SK-N-SH treated with all-trans-retinoic acid at 6 μM for 48 hours (cell line): ENCODE measurements around the gene SMIM5.

Source experiments
- RARB ChIP-seq: fragments of 250-450 bp; sonication (Bioruptor Pico); IDR thresholded peaks from 2 replicates; pipeline ENCODE4 v1.8.0; 2021; ENCODE audit warnings: mild to moderate bottlenecking, moderate library complexity
- TCF4 ChIP-seq: fragments of 250-450 bp; sonication (Bioruptor Pico); IDR thresholded peaks from 2 replicates; pipeline ENCODE4 v1.8.0; 2021; ENCODE audit warnings: mild to moderate bottlenecking, moderate library complexity, borderline replicate concordance
- ZC3H10 ChIP-seq: fragments of 250-450 bp; sonication (Bioruptor Pico); IDR thresholded peaks from 2 replicates; pipeline ENCODE4 v1.5.1; 2021; ENCODE audit warnings: mild to moderate bottlenecking, moderate library complexity
- ZFP3 ChIP-seq: fragments of 250-450 bp; sonication (Bioruptor Pico); IDR thresholded peaks from 2 replicates; pipeline ENCODE4 v1.5.0; 2020; ENCODE audit warnings: mild to moderate bottlenecking, moderate library complexity
- TF ChIP-seq, protein P1 (sequence below): fragments of 250-450 bp; sonication (Bioruptor Pico); IDR thresholded peaks from 2 replicates; pipeline ENCODE4 v1.8.0; 2020; ENCODE audit warnings: mild to moderate bottlenecking, moderate library complexity, borderline replicate concordance

DNA sequence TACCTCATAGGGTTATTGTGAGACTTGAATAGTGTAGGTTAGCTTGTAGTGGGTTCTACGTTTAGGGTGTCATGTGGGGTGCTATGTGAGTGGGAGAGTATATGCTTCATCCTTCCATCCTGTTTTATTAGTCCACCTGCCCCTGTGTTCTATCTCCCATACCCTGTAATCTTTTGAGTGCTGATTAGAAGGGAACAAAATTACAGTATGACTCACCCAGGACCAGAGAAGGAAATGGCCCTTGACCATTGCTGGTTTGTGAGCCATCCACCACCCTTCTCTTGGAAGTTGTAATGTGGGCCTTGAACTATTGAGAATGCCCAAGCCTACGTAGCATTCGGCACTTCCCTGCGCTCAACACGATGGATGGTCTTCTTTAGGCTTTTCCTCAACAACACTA is 51.0 kb downstream of the SMIM5 start:
- TF ChIP-seq ZFP3 (CRISPR knock-in tag) = no peak
- TF ChIP-seq ZC3H10 (CRISPR knock-in tag) = no peak
- TF ChIP-seq, protein P1, sequence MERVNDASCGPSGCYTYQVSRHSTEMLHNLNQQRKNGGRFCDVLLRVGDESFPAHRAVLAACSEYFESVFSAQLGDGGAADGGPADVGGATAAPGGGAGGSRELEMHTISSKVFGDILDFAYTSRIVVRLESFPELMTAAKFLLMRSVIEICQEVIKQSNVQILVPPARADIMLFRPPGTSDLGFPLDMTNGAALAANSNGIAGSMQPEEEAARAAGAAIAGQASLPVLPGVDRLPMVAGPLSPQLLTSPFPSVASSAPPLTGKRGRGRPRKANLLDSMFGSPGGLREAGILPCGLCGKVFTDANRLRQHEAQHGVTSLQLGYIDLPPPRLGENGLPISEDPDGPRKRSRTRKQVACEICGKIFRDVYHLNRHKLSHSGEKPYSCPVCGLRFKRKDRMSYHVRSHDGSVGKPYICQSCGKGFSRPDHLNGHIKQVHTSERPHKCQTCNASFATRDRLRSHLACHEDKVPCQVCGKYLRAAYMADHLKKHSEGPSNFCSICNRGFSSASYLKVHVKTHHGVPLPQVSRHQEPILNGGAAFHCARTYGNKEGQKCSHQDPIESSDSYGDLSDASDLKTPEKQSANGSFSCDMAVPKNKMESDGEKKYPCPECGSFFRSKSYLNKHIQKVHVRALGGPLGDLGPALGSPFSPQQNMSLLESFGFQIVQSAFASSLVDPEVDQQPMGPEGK (CRISPR knock-in tag) = no peak
- no peak for TF ChIP-seq TCF4 (CRISPR knock-in tag)
- TF ChIP-seq RARB (CRISPR knock-in tag) = no peak
